ENCODE data around the gene ENC1. TPM values are rescaled to one million over a fixed set of nuclear protein-coding genes. Genes with fewer than 3 reads are reported as not detected.

The ENC1 gene
- total RNA-seq, 2 donors from 2014 or later = 0.70 to 0.89 TPM

DNA sequence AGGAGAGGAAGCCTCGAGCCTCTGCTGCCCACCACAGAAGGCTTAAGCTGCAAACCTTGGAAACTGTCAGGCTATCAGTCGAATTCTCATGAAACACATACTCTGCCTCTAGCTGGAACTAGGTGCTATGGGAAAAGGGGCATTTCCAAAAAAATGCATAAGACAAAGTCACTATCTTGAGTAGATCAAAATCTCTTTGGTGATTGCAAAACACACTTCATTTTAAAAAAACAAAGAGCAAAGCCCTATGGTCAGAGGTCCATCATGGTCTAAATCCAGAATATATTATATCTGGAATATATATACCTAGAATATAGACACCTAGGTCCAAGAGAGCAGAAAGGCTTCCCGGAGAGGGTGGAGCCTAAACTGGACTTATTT is 59.8 kb downstream of the ENC1 start:
- ATAC-seq = no peak
- Mint-ChIP-seq H3K4me1 (peaks cover 32% of the 10 kb centered on the region), H3K27me3 (no peaks in the 10 kb centered on the region), H3K36me3 (ENCODE audit: low read depth) (no peaks in the 10 kb centered on the region), H3K4me3 (no peak overlapping the region), H3K27ac (no peak overlapping the region)
- DNase-seq = no peak
- H3K9me3 ChIP-seq (ENCODE audit: control insufficient read depth, low read length, poor library complexity, severe bottlenecking) = no peaks in the 10 kb centered on the region

- Mint-ChIP-seq H3K4me3 (peak overlapping the region; percentile 66), H3K27ac (peak overlapping the region; percentile 95), H3K27me3 (no peaks in the 10 kb centered on the region), H3K4me1 (peaks cover 31% of the 10 kb centered on the region), H3K36me3 (ENCODE audit: low read depth) (no peaks in the 10 kb centered on the region)
- H3K9me3 ChIP-seq (ENCODE audit: control insufficient read depth, low read length, poor library complexity, severe bottlenecking) = no peaks in the 10 kb centered on the region
- ATAC-seq = peak; percentile 78
- peak in 1 of 3 donors; percentile 20 for DNase-seq
Measured at GRCh38 chr5:74579215-74579614, 61.3 kb downstream of the ENC1 start.

DNA sequence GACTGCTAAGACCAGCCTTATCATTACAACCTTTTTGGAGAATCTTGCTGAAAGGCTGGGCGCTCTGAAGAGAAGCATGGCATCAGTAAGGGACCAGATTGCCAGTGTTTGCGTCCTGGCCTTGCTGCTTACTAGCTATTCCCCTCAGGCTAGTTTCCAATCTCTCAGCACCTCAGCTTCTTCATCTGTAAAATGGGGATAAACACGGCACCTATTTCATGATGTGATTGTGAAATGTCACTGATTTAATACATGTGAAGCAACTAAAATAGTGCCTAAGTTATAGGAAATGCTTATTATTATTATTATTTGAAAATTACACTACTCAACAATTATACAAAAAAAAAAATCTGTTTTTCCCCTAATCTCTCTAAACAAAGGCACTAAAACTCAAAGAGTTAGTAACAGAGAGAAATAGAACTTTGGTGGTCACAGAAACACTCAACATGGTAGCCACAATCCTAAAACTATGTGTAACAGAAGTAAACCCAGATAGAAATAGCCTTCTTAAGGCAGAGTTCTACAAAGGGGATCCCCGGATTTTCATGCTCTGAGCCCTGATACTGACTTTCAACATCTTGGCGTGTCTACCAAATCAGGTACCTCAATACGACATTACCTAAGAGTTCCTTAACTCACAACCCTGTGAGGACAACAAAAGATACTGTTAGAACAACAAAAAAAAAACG is 62.0 kb downstream of the ENC1 start:
- peak overlapping the region; percentile 66 for H3K4me3 Mint-ChIP-seq
- peaks cover 31% of the 10 kb centered on the region for H3K4me1 Mint-ChIP-seq
- no peaks in the 10 kb centered on the region for H3K9me3 ChIP-seq (ENCODE audit: control insufficient read depth, low read length, poor library complexity, severe bottlenecking)
- DNase-seq (no peak), ATAC-seq (peak; percentile 50)
- no peaks in the 10 kb centered on the region for H3K36me3 Mint-ChIP-seq (ENCODE audit: low read depth)
- H3K27me3 Mint-ChIP-seq = no peaks in the 10 kb centered on the region
- peak overlapping the region; percentile 95 for H3K27ac Mint-ChIP-seq

Other genes with a start within 250 kb of the ENC1 start
- gene HEXB, start 44.5 kb upstream of the ENC1 start, total RNA-seq = 10 to 100 TPM; 38.2 to 43.2 TPM
- 10 to 100 TPM; 12.3 to 20.7 TPM for gene GFM2, start 126.4 kb upstream of the ENC1 start, total RNA-seq
- gene NSA2, start 126.5 kb upstream of the ENC1 start, total RNA-seq = 10 to 100 TPM; 65.4 to 75.1 TPM
- 10 to 100 TPM in 1 of 2 donors, 1 to 10 TPM in 1; 9.2 to 16.1 TPM for gene FAM169A, start 225.7 kb upstream of the ENC1 start, total RNA-seq